ENCODE data around the gene RNASE4.

RNASE4 gene

GRCh38 chr14:20745571-20746358 lies 61.4 kb downstream of the RNASE4 start, which contains the start of gene EDDM3A:
TSS of gene EDDM3A (plus strand) at chr14:20745887. CDS start at chr14:20747581, 1,694 bp downstream.
- no peak within 1 kb of the TSS for H3K4me3 ChIP-seq (ENCODE audit: low read depth, low read length)
- H3K27me3 ChIP-seq (ENCODE audit: control insufficient read depth, insufficient read depth, low read length) = no peaks in the 10 kb centered on the region
- no peak within 1 kb of the TSS for H3K4me2 ChIP-seq (ENCODE audit: low read length)
- H3K36me3 ChIP-seq (ENCODE audit: control insufficient read depth, insufficient read depth, low read length) = no peaks in the 10 kb centered on the region
- H3K9ac ChIP-seq = no peak within 1 kb of the TSS
- H3K9me3 ChIP-seq (ENCODE audit: control insufficient read depth, low read length) = no peaks in the 10 kb centered on the region
- no peaks in the 10 kb centered on the region for H3K4me1 ChIP-seq
- H2AFZ ChIP-seq = no peak within 1 kb of the TSS
- H3K27ac ChIP-seq = no peak within 1 kb of the TSS
- H3K79me2 ChIP-seq = no peaks in the 10 kb centered on the region
- TF ChIP-seq, protein P1, sequence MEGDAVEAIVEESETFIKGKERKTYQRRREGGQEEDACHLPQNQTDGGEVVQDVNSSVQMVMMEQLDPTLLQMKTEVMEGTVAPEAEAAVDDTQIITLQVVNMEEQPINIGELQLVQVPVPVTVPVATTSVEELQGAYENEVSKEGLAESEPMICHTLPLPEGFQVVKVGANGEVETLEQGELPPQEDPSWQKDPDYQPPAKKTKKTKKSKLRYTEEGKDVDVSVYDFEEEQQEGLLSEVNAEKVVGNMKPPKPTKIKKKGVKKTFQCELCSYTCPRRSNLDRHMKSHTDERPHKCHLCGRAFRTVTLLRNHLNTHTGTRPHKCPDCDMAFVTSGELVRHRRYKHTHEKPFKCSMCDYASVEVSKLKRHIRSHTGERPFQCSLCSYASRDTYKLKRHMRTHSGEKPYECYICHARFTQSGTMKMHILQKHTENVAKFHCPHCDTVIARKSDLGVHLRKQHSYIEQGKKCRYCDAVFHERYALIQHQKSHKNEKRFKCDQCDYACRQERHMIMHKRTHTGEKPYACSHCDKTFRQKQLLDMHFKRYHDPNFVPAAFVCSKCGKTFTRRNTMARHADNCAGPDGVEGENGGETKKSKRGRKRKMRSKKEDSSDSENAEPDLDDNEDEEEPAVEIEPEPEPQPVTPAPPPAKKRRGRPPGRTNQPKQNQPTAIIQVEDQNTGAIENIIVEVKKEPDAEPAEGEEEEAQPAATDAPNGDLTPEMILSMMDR (IDR thresholded peaks at IDR 0.05) = no peak

DNA sequence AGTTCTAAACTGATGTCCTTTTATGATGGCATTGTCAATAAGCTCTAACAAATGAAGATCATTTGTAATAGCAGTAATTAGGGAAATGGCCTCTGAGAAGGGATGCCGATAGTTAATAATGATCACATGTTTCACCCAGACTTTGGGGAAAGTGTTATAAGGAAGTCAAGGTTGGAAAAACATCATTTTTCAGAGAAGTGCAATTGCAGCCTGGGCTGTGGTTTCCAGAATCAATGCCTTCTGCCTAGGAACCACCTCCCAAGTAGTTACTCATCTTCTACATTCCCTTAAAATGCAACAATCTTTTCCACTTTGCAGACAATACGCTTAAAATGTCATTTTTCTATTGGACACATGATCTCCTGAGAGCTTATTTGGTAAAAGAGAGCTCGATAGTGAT lies 62.2 kb downstream of the RNASE4 start:
- Histone ChIP-seq H3K36me3 (ENCODE audit: control insufficient read depth, insufficient read depth, low read length) (no peaks in the 10 kb centered on the region), H2AFZ (no peak overlapping the region), H3K27me3 (ENCODE audit: control insufficient read depth, insufficient read depth, low read length) (no peaks in the 10 kb centered on the region), H3K9me3 (ENCODE audit: control insufficient read depth, low read length) (no peaks in the 10 kb centered on the region), H3K79me2 (no peaks in the 10 kb centered on the region), H3K27ac (no peak overlapping the region), H3K4me2 (ENCODE audit: low read length) (no peak overlapping the region), H3K4me1 (no peaks in the 10 kb centered on the region), H3K4me3 (ENCODE audit: low read depth, low read length) (no peak overlapping the region), H3K9ac (no peak overlapping the region)
- TF ChIP-seq, protein P1 (IDR thresholded peaks at IDR 0.05) = no peak

GRCh38 chr14:20748439-20748838 lies 64.1 kb downstream of the RNASE4 start:
- Histone ChIP-seq H3K27ac (no peak overlapping the region), H3K36me3 (ENCODE audit: control insufficient read depth, insufficient read depth, low read length) (no peaks in the 10 kb centered on the region), H2AFZ (no peak overlapping the region), H3K4me2 (ENCODE audit: low read length) (no peak overlapping the region), H3K27me3 (ENCODE audit: control insufficient read depth, insufficient read depth, low read length) (no peaks in the 10 kb centered on the region), H3K4me3 (ENCODE audit: low read depth, low read length) (no peak overlapping the region), H3K4me1 (no peaks in the 10 kb centered on the region), H3K79me2 (no peaks in the 10 kb centered on the region), H3K9ac (no peak overlapping the region), H3K9me3 (ENCODE audit: control insufficient read depth, low read length) (no peaks in the 10 kb centered on the region)
- TF ChIP-seq, protein P1 (IDR thresholded peaks at IDR 0.05) = no peak

DNA sequence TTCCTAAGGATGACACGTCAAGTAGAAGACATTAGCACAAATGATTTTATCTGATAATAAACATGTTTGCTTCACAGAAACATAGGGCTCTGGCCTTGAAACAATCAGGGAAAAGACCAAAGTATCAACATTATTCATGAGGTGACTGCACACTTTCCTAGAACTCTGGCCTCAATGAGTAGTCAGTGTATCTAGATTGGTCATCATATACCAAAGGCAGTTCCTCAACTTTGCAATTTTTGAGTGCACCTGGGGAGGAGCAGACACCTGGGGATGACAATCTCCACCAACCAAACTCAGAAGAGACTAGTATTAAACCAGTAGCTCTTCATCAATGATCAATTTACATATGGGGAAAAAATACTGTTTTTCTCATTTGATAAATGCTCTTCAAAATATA lies 65.8 kb downstream of the RNASE4 start:
- H3K79me2 ChIP-seq = no peaks in the 10 kb centered on the region
- no peaks in the 10 kb centered on the region for H3K9me3 ChIP-seq (ENCODE audit: control insufficient read depth, low read length)
- no peak overlapping the region for H3K27ac ChIP-seq
- no peaks in the 10 kb centered on the region for H3K27me3 ChIP-seq (ENCODE audit: control insufficient read depth, insufficient read depth, low read length)
- TF ChIP-seq, protein P1 (IDR thresholded peaks at IDR 0.05) = no peak
- H3K36me3 ChIP-seq (ENCODE audit: control insufficient read depth, insufficient read depth, low read length) = no peaks in the 10 kb centered on the region
- H3K4me1 ChIP-seq = no peaks in the 10 kb centered on the region
- H3K4me2 ChIP-seq (ENCODE audit: low read length) = no peak overlapping the region
- H2AFZ ChIP-seq = no peak overlapping the region
- H3K9ac ChIP-seq = no peak overlapping the region
- no peak overlapping the region for H3K4me3 ChIP-seq (ENCODE audit: low read depth, low read length)

Measured in parathyroid adenoma (tissue), 2 donors.